Measurements from ENCODE around the gene DGCR6.

DNA sequence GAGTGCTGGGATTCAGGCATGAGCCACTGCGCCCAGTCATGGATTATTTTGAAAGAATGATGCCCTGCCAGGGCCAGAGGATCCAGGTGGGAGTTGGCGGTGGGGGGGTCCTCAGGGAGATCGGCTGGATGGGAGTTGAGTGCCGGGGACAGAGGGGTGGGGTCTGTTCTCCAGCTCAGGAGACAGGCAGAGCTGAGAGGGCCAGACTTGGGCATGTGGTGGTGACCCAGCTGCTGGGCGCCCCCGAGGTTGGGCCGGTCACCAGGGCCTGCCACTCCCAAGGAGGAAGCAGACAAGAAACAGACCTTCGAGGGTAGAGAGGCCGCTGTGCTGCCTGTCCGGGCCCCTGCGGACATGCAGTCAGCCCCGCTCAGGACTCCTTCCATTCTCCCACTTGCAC, 41.8 kb downstream of the DGCR6 start:
- no peak for TF ChIP-seq CTCF (conservative IDR thresholded peaks at IDR 0.05; ENCODE audit: low read depth, low read length)
- TF ChIP-seq EZH2 (IDR thresholded peaks at IDR 0.05; ENCODE audit: borderline replicate concordance, low read depth, low read length, poor library complexity, severe bottlenecking), result no peak
